ENCODE measurements around the gene CEP350.

Gene CEP350, protein sequence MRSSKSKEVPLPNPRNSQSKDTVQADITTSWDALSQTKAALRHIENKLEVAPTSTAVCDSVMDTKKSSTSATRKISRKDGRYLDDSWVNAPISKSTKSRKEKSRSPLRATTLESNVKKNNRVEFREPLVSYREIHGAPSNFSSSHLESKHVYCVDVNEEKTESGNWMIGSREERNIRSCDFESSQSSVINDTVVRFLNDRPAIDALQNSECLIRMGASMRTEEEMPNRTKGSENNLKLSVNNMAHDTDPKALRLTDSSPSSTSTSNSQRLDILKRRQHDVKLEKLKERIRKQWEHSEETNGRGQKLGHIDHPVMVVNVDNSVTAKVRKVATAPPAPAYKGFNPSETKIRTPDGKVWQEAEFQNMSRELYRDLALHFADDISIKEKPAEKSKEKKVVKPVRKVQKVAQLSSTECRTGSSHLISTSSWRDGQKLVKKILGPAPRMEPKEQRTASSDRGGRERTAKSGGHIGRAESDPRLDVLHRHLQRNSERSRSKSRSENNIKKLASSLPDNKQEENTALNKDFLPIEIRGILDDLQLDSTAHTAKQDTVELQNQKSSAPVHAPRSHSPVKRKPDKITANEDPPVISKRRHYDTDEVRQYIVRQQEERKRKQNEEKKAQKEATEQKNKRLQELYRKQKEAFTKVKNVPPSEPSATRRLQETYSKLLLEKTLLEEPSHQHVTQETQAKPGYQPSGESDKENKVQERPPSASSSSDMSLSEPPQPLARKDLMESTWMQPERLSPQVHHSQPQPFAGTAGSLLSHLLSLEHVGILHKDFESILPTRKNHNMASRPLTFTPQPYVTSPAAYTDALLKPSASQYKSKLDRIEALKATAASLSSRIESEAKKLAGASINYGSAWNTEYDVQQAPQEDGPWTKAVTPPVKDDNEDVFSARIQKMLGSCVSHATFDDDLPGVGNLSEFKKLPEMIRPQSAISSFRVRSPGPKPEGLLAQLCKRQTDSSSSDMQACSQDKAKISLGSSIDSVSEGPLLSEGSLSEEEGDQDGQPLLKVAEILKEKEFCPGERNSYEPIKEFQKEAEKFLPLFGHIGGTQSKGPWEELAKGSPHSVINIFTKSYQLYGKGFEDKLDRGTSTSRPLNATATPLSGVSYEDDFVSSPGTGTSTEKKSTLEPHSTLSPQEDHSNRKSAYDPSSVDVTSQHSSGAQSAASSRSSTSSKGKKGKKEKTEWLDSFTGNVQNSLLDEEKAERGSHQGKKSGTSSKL (N-terminal part only)

DNA sequence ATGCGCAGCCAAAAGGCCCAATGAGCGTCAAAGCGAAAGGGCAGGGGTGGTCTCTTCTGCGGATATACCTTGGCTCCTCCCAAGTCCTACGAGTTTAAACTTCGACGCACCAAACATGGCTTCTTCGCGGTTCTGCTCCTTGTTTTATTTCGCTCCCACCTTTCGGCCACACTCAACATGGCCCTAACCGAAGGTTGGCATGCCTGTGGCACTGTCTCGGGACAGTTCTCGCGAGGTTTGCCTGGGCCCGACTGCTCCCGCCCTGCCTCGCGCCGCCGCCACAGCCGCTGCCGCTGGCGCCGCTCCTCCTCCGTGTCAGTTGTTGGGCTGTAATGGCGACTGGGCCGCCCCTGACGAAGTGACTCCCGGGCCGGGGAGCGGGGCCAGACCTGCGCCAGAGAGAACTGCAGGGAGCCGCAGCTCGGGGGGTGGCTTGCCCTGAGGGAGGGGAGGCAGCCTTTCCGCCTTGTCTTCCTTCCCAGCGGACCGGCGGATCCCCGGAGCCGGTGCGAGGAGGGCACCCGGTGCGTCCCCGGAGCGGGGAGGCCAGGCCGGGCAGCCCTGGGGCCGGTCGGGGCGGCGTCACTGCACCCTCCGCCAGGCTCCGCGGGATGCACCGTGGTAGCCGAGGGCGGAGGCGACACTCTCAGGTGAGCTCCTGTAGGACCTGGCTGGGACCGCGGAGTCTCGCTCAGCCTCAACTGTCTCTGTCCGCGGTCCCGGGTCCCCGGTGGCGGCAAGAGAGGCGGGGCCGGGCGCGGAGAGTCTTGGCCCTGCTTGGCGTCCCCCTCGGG, at the start of gene CEP350:
Gene CEP350 (plus strand): TSS at position 318 of the 794 bp plus-strand sequence. CDS start 31,372 bp downstream, outside the sequence.
- peak; percentile 99 for DNase-seq

DNA sequence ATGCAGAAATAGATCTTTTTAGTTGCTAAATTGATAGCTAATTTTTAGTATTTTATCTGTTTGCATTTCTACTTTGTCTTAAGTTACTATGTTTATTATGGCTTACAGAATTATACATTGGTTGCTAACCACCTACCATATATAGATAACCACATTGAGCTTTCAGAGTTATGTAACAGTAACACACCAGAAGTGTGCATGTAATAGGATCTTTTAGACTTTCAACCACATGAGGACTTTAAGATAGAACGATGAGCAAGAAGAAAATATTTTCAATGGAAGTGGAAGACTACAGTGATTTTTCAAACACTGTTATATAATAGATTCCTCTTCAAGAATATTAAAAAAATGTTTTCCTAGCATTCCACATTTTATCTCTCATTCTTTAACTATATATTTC, 43.7 kb upstream of the CEP350 start:
- no peak for DNase-seq

GRCh38 chr1:179911812-179912211, 42.8 kb upstream of the CEP350 start:
- no peak for DNase-seq

- no peak for DNase-seq
These were observed 36.8 kb upstream of the CEP350 start for GRCh38 chr1:179917601-179918429.

- no peak for DNase-seq
These were observed 33.1 kb upstream of the CEP350 start for GRCh38 chr1:179921472-179921871.

DNA sequence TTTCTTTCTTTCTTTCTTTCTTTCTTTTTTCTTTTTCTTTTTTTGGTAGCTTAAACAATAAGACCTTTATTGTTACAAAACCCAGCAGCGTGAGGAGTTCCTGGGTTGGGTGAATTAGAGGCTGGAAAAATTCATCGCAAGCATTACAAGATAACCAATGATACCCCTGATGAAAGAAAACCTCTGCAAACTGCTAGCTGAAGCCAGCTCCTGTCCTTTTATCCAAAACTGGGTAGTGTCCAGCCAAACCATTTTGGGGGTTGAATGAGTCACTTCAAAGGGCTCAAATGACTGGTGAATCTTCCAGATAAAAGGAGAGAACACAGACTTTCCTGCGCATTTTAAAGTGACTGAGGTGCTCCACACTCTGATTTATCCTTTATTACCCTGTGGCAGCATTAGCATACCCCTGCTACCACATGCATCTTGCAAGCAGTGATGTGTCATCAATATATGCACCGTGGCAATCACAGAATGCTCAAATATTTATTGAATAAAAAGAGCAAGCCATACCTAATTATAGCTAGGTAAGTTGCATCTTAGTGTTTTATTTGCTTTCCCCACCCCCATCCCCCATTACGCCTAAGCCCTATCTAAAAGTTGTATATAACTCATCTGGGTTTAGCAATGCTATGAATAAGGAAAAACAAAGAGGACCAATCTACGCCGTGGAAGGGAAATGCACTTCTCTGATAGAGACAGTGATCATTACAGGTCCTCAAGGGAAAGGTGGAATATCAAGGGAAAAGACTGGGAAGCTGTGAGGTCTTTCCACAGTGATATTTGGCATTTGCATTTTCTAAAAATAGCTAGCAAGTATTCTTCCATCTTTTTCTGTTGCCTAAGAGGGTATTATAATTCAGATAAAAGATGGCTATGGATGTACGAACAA, 32.4 kb upstream of the CEP350 start:
- DNase-seq = no peak

DNA sequence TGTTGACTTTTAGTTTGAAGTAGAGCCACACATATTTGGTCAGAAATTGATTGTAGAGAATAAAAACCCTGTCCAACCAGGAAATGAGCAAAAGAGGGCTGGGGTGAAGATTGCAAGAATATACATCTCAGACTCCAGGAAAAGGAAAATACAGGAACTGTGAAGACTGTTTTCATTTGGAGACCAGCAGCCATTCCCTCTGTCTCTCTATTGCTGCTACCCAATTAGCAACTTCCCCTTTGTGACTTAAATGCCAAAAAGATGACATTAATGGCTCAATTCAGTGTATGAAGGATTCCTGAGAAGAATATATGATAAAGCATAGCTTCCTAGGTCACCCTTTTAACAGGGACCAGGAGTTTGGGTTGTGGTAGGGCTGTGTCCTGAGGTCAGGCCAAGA, 31.6 kb upstream of the CEP350 start:
- no peak for DNase-seq

- no peak for DNase-seq
These were observed 30.3 kb upstream of the CEP350 start for GRCh38 chr1:179924268-179924667.

GRCh38 chr1:179925302-179925701, 29.3 kb upstream of the CEP350 start:
- no peak for DNase-seq

GRCh38 chr1:179925922-179926849, 28.4 kb upstream of the CEP350 start:
- DNase-seq = no peak

- no peak for DNase-seq
These were observed 27.8 kb upstream of the CEP350 start for GRCh38 chr1:179926850-179927205.

- no peak for DNase-seq
These were observed 24.4 kb upstream of the CEP350 start for GRCh38 chr1:179929955-179930798.

DNA sequence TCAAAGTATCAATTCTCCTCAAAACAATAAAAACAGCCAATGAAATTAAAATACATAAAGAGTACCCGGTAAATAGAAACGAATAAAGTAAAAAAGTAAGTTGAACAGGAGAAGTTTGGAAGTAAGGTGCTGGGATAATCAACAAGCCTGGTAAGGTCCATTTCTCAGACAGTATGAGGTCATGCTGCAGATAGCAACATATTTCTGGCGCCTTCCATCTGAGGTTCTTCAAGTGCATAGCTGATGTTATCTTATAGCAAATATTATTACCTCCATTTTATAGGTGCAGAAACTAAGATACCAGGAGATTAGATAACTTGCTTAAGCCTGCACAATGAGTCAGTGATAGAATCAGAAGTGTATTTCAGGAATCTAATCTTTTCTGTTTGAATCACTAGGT, 23.7 kb upstream of the CEP350 start:
- DNase-seq = no peak

DNA sequence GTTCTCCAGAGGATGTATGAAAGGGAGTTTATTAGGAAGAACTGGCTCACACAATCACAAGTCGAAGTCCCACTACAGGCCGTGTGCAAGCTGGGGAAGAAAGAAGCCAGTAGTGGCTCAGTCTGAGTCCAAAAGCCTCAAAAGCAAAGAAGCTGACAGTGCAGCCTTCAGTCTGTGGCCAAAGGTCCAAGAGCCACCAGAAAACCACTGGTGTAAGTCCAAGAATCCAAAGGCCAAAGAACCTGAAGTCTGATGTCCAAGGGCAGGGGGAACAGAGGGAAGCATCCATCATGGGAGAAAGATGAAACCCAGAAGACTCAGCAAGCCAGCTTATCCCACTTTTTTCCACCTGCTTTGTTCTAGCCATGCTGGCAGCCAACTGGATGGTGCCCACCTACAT, 21.4 kb upstream of the CEP350 start:
- DNase-seq = no peak

DNA sequence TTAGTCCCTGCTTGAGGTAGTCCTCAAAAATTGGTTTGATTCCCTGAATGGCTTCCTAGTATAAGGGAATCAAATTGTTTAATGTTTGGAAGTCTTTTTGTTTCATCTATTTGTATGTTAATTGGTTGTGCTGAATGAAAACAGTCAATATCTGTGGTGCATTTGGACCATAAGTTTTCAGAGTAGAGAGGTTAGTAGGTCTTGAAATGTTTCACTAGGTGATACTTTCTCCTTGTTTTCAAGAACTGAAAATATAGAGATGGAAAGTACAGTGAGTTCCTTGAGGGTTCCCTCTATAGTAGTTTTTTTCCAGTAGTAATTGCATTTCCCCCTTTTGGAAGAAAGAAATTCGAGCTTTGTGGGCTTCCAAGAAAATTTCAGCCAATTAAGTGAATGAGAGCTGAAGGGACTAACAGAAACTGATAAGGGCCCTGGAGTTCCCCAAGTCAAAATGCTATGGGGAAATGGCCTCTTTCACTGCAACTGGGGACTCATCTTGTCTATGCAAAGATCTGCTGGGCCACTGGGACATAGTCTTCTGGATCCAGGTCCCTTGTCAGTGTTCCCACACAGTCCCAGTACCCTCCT, 18.6 kb upstream of the CEP350 start:
- DNase-seq = no peak

GRCh38 chr1:179937668-179938254, 16.8 kb upstream of the CEP350 start:
- DNase-seq = no peak

GRCh38 chr1:179938752-179939151, 15.9 kb upstream of the CEP350 start:
- no peak for DNase-seq

GRCh38 chr1:179939941-179940340, 14.7 kb upstream of the CEP350 start:
- no peak for DNase-seq

Data from NCI-H1105 treated with DMSO at 0.1 percent for 48 hours (cell line).